Testis (tissue), 2 donors: ENCODE measurements around the gene STEAP3.

Experiments used
- CTCF ChIP-seq, 3 experiments: fragments of 450-650 bp in 2 of 3; fragments of 200-600 bp in 1 of 3; sonication (generic) in 1 of 3; IDR thresholded peaks; one replicate each; pipeline ENCODE4 v1.5.1; 2016 to 2019; ENCODE audit warnings: antibody characterized with exemption in 3 of 3, mild to moderate bottlenecking in 2 of 3, moderate library complexity in 1 of 3
- POLR2A ChIP-seq: fragments of 450-650 bp; IDR thresholded peaks from one replicate; pipeline ENCODE4 v1.6.1; 2017; ENCODE audit warnings: antibody characterized with exemption, mild to moderate bottlenecking, moderate library complexity

GRCh38 chr2:119247844-119248271 is 24.2 kb downstream of the STEAP3 start:
- TF ChIP-seq CTCF (IDR thresholded peaks at IDR 0.05) (no peak), POLR2A (no peak)
